ENCODE measurements around the gene COLEC11.

DNA sequence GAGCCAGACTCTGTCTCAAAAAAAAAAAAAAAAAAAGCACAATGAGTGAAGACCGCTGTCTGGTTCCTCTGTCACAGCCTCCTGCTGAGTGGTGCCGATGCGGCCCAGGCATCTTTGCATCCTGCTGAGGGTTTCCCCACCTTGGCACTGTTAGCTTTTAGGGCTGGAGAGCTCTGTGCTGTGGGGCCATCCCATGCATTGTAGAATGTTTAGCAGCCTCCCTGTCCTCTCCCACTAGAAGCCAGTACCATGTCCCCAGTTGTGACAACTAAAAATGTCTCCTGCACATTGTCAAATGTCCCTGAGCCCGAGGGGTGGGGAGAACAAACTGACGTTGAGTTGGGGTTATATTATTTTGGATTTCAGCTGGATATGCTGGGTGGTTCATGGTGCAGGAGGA lies 7.9 kb upstream of the COLEC11 start:
- TF ChIP-seq CTCF (IDR thresholded peaks at IDR 0.05) (no peak), POLR2A (IDR thresholded peaks at IDR 0.05) (no peak), EP300 (IDR thresholded peaks at IDR 0.05) (no peak)
